H1 (cell line): Measurements from ENCODE around the gene TRPM6.

ENCODE experiments used
- CTCF ChIP-seq, 3 experiments: IDR thresholded peaks; 1 replicate in 2 of 3; 2 replicates in 1 of 3; pipeline versions ENCODE4 v1.5.1 to v1.6.1; 2011; ENCODE audit warnings: low read length in 3 of 3, mild to moderate bottlenecking in 3 of 3, inconsistent platforms in 2 of 3, low read depth in 1 of 3, moderate library complexity in 1 of 3; ENCODE audit not compliant: insufficient read depth in 1 of 3; ENCODE audit errors: control extremely low read depth in 1 of 3
- YY1 ChIP-seq: IDR thresholded peaks from 2 replicates; pipeline ENCODE4 v1.6.1; 2011; ENCODE audit warnings: low read depth, mild to moderate bottlenecking, low read length

GRCh38 chr9:74865177-74865576 lies 22.5 kb downstream of the TRPM6 start:
- no peak for TF ChIP-seq CTCF (IDR thresholded peaks at IDR 0.05; ENCODE audit: control extremely low read depth in 1 of 3, insufficient read depth in 1 of 3, low read depth in 1 of 3, low read length in 3 of 3)
- no peak for TF ChIP-seq YY1
